Measurements from ENCODE around the gene KDM4C. TPM values are rescaled to one million over a fixed set of nuclear protein-coding genes. Genes with fewer than 3 reads are reported as not detected.

The KDM4C gene
- total and polyA plus RNA-seq, 12 donors = 6.1 to 18.2 (median 14.6) TPM

GRCh38 chr9:6910032-6910431 lies 152.3 kb downstream of the KDM4C start:
- no peaks in the 10 kb centered on the region for H3K9me3 ChIP-seq
- intact Hi-C loops (cut with DNase I) = loop anchor here in 2 of 10 donors (5.0 to 10.0 kb wide), 2 partner anchors 127 to 135 kb away; no protein-coding TSS in a partner anchor
- no peaks in the 10 kb centered on the region for H3K27me3 ChIP-seq
- 50 to 53% methylated on average over 2 of the region's 2 CpGs for WGBS, 2 donors
- no peak overlapping the region for H3K4me3 ChIP-seq
- ATAC-seq (no peak), DNase-seq (no peak)
- TF ChIP-seq CTCF (IDR thresholded peaks at IDR 0.05) = peak in 8 of 9 donors; percentile 5 to 58 (median 46)
- H3K27ac ChIP-seq = no peak overlapping the region
- peaks cover 0 to 20% (median 9%) of the 10 kb centered on the region in 9 donors for H3K4me1 ChIP-seq
- no peaks in the 10 kb centered on the region for H3K36me3 ChIP-seq

GRCh38 chr9:6910497-6910896 lies 152.7 kb downstream of the KDM4C start:
- Histone ChIP-seq H3K27me3 (no peaks in the 10 kb centered on the region), H3K27ac (no peak overlapping the region), H3K36me3 (no peaks in the 10 kb centered on the region), H3K4me1 (peaks cover 0 to 20% (median 9%) of the 10 kb centered on the region in 9 donors), H3K4me3 (no peak overlapping the region), H3K9me3 (no peaks in the 10 kb centered on the region)
- WGBS, 2 donors = 90 to 93% methylated on average over 3 of the region's 3 CpGs
- ATAC-seq (no peak), DNase-seq (no peak)
- intact Hi-C loops (cut with DNase I) = loop anchor here in 2 of 10 donors (5.0 to 10.0 kb wide), 2 partner anchors 127 to 134 kb away; no protein-coding TSS in a partner anchor
- no peak for TF ChIP-seq CTCF (IDR thresholded peaks at IDR 0.05)

GRCh38 chr9:6911901-6912638 lies 154.3 kb downstream of the KDM4C start:
- DNase-seq = no peak
- H3K36me3 ChIP-seq = no peaks in the 10 kb centered on the region
- no peak overlapping the region for H3K27ac ChIP-seq
- H3K4me3 ChIP-seq = no peak overlapping the region
- 73 to 75% methylated on average over 3 of the region's 3 CpGs for WGBS, 2 donors
- ATAC-seq = peak in 1 of 8 donors; percentile 31
- peaks cover 0 to 20% (median 9%) of the 10 kb centered on the region in 9 donors for H3K4me1 ChIP-seq
- H3K27me3 ChIP-seq = no peaks in the 10 kb centered on the region
- TF ChIP-seq CTCF (IDR thresholded peaks at IDR 0.05) = no peak
- no peaks in the 10 kb centered on the region for H3K9me3 ChIP-seq
- intact Hi-C loops (cut with DNase I) = loop anchor here in 2 of 10 donors (5.0 to 10.0 kb wide), 2 partner anchors 125 to 133 kb away; no protein-coding TSS in a partner anchor

- ATAC-seq (no peak), DNase-seq (no peak)
- H3K27ac ChIP-seq = no peak overlapping the region
- no peak overlapping the region for H3K4me3 ChIP-seq
- no peaks in the 10 kb centered on the region for H3K9me3 ChIP-seq
- H3K36me3 ChIP-seq = no peaks in the 10 kb centered on the region
- H3K27me3 ChIP-seq = no peaks in the 10 kb centered on the region
- intact Hi-C loops (cut with DNase I) = loop anchor here in 1 of 10 donors (10.0 kb wide), 1 partner anchor 129 kb away; no protein-coding TSS in a partner anchor
- WGBS, 2 donors = 72 to 82% methylated on average over 4 of the region's 4 CpGs
- no peak for TF ChIP-seq CTCF (IDR thresholded peaks at IDR 0.05)
- H3K4me1 ChIP-seq = peaks cover 0 to 20% (median 9%) of the 10 kb centered on the region in 9 donors
These were observed 157.9 kb downstream of the KDM4C start for GRCh38 chr9:6915635-6916034.
